HG03378 (cell line): ENCODE results near the gene ZNF318.
"Not testable (repeated sequence)": the region's sequence is repeated elsewhere in the genome, so short reads cannot be mapped to it uniquely, and the experiment has no call there.

Source experiments
- ATAC-seq: cut with Tn5 transposase; IDR thresholded peaks from one replicate; pipeline ENCODE4 v1.9.1; 2021; ENCODE audit warnings: mild to moderate bottlenecking, moderate library complexity; ENCODE audit not compliant: unreplicated experiment

The ZNF318 gene

GRCh38 chr6:43369174-43370002 is at the start of gene ZNF318:
TSS of gene ZNF318 (minus strand) at chr6:43369647. CDS start at chr6:43369365, 282 bp downstream.
- ATAC-seq = peak; percentile 59

GRCh38 chr6:43416935-43417334 is 47.5 kb upstream of the ZNF318 start:
- no peak for ATAC-seq

GRCh38 chr6:43415275-43415674 is 45.8 kb upstream of the ZNF318 start:
- ATAC-seq = not testable (repeated sequence)

- ATAC-seq = no peak
Measured at GRCh38 chr6:43413002-43413401, 43.6 kb upstream of the ZNF318 start.

- no peak for ATAC-seq
Measured at GRCh38 chr6:43412541-43412940, 43.1 kb upstream of the ZNF318 start.

- not testable (repeated sequence) for ATAC-seq
Measured at GRCh38 chr6:43410776-43411175, 41.3 kb upstream of the ZNF318 start.

GRCh38 chr6:43408259-43408658 is 38.8 kb upstream of the ZNF318 start:
- ATAC-seq = no peak

- no peak for ATAC-seq
Measured at GRCh38 chr6:43407296-43407695, 37.8 kb upstream of the ZNF318 start.

GRCh38 chr6:43405354-43405753 is 35.9 kb upstream of the ZNF318 start:
- ATAC-seq = no peak

- ATAC-seq = no peak
Measured at GRCh38 chr6:43402820-43403219, 33.4 kb upstream of the ZNF318 start.

- no peak for ATAC-seq
Measured at GRCh38 chr6:43401730-43402129, 32.3 kb upstream of the ZNF318 start.

- no peak for ATAC-seq
Measured at GRCh38 chr6:43399932-43400487, 30.6 kb upstream of the ZNF318 start.

- ATAC-seq = no peak
Measured at GRCh38 chr6:43396408-43397149, 27.1 kb upstream of the ZNF318 start.

GRCh38 chr6:43395776-43396175 is 26.3 kb upstream of the ZNF318 start:
- no peak for ATAC-seq

GRCh38 chr6:43394982-43395381 is 25.5 kb upstream of the ZNF318 start:
- no peak for ATAC-seq

- ATAC-seq = no peak
Measured at GRCh38 chr6:43393602-43394001, 24.2 kb upstream of the ZNF318 start.

GRCh38 chr6:43393133-43393532 is 23.7 kb upstream of the ZNF318 start:
- not testable (repeated sequence) for ATAC-seq

- no peak for ATAC-seq
Measured at GRCh38 chr6:43391440-43392031, 22.1 kb upstream of the ZNF318 start.

- ATAC-seq = not testable (repeated sequence)
Measured at GRCh38 chr6:43390753-43391439, 21.4 kb upstream of the ZNF318 start.

- no peak for ATAC-seq
Measured at GRCh38 chr6:43389730-43390295, 20.4 kb upstream of the ZNF318 start.
